Breast epithelium (tissue), 4 donors: ENCODE results near the gene FARP1. TPM values are rescaled to one million over a fixed set of nuclear protein-coding genes. Genes with fewer than 3 reads are reported as not detected.

Source experiments
- DNase-seq, 2 donors: peaks; one replicate each; pipeline ENCODE4 v3.0.0-alpha.2; 2019; ENCODE audit warnings: low spot score in 2 of 2
- H3K27ac ChIP-seq, 2 donors: fragments of 200-600 bp; sonication (generic) in 1 of 2; one replicate each; pipeline ENCODE4 v1.5.1; 2016 to 2019; ENCODE audit warnings: mild to moderate bottlenecking in 1 of 2
- H3K27me3 ChIP-seq, 2 donors: fragments of 200-600 bp; sonication (generic) in 1 of 2; one replicate each; pipeline versions ENCODE4 v1.5.1 to v1.6.0; 2017 to 2019; ENCODE audit warnings: control low read depth in 1 of 2, mild to moderate bottlenecking in 1 of 2
- H3K36me3 ChIP-seq: fragments of 200-600 bp; one replicate; pipeline ENCODE4 v1.5.1; 2019
- H3K4me1 ChIP-seq, 2 donors: fragments of 200-600 bp; sonication (generic); one replicate each; pipeline ENCODE4 v1.5.1; 2016 to 2019; ENCODE audit warnings: control low read depth in 1 of 2
- H3K4me3 ChIP-seq, 3 donors: fragments of 200-600 bp; sonication (generic); 1 replicate in 2 of 3; 2 replicates in 1 of 3; pipeline ENCODE4 v1.5.1; 2016 to 2019; ENCODE audit warnings: mild to moderate bottlenecking in 3 of 3, moderate library complexity in 2 of 3
- H3K9me3 ChIP-seq, 2 donors: fragments of 200-600 bp; sonication (generic) in 1 of 2; one replicate each; pipeline ENCODE4 v1.5.1; 2016 to 2019; ENCODE audit warnings: control low read depth in 1 of 2
- CTCF ChIP-seq, 3 donors: fragments of 450-650 bp; IDR thresholded peaks; one replicate each; pipeline ENCODE4 v1.5.1; 2016 to 2017; ENCODE audit warnings: antibody characterized with exemption in 3 of 3, mild to moderate bottlenecking in 3 of 3, moderate library complexity in 3 of 3
- POLR2A ChIP-seq: fragments of 450-650 bp; IDR thresholded peaks from one replicate; pipeline ENCODE4 v1.6.1; 2016; ENCODE audit warnings: antibody characterized with exemption, mild to moderate bottlenecking, moderate library complexity
- POLR2AphosphoS5 ChIP-seq, 3 donors: sonication (generic); formaldehyde crosslinking; IDR thresholded peaks; one replicate each; pipeline ENCODE4 v1.6.1; 2017; ENCODE audit warnings: antibody characterized with exemption in 3 of 3
- intact Hi-C: fragments of 100-400 bp; cut with DNase I; formaldehyde crosslinking; loops from one replicate; pipeline ENCODE4 v1.15.1; 2023; ENCODE audit warnings: low total_unique reads
- total RNA-seq, 3 donors: library from RNA; depleted of rRNA; stranded (reverse); fragments of >200 nt; gene quantifications; one replicate each; pipeline ENCODE4 v1.1.0, GENCODE V29; 2016

FARP1 gene
- total RNA-seq, 3 donors from 2014 or later = 29.8 to 97.3 (median 80.1) TPM

- H3K4me1 ChIP-seq = no peaks in the 10 kb centered on the region
- intact Hi-C loops = no loop called here
- no peaks in the 10 kb centered on the region for H3K36me3 ChIP-seq
- no peak for TF ChIP-seq CTCF (IDR thresholded peaks at IDR 0.05)
- TF ChIP-seq POLR2A = no peak
- no peak for TF ChIP-seq POLR2AphosphoS5 (IDR thresholded peaks at IDR 0.05)
- DNase-seq = no peak
- no peak overlapping the region for H3K27ac ChIP-seq
- no peaks in the 10 kb centered on the region for H3K27me3 ChIP-seq
- no peak overlapping the region for H3K4me3 ChIP-seq
- H3K9me3 ChIP-seq = no peaks in the 10 kb centered on the region
These were observed 201.5 kb downstream of the FARP1 start for GRCh38 chr13:98344392-98344791.

- H3K9me3 ChIP-seq = no peaks in the 10 kb centered on the region
- H3K36me3 ChIP-seq = no peaks in the 10 kb centered on the region
- no peaks in the 10 kb centered on the region for H3K4me1 ChIP-seq
- no peaks in the 10 kb centered on the region for H3K27me3 ChIP-seq
- DNase-seq = no peak
- TF ChIP-seq POLR2A (no peak), CTCF (IDR thresholded peaks at IDR 0.05) (no peak), POLR2AphosphoS5 (IDR thresholded peaks at IDR 0.05) (no peak)
- intact Hi-C loops = no loop called here
- H3K27ac ChIP-seq = no peak overlapping the region
- H3K4me3 ChIP-seq = no peak overlapping the region
These were observed 202.4 kb downstream of the FARP1 start for GRCh38 chr13:98345107-98345935.

- Histone ChIP-seq H3K27ac (no peak overlapping the region), H3K36me3 (no peaks in the 10 kb centered on the region), H3K4me3 (no peak overlapping the region), H3K4me1 (no peaks in the 10 kb centered on the region), H3K27me3 (no peaks in the 10 kb centered on the region), H3K9me3 (no peaks in the 10 kb centered on the region)
- no peak for DNase-seq
- TF ChIP-seq POLR2AphosphoS5 (IDR thresholded peaks at IDR 0.05) (no peak), CTCF (IDR thresholded peaks at IDR 0.05) (no peak), POLR2A (no peak)
- intact Hi-C loops = no loop called here
These were observed 204.2 kb downstream of the FARP1 start for GRCh38 chr13:98346904-98347636.

- H3K36me3 ChIP-seq = no peaks in the 10 kb centered on the region
- TF ChIP-seq POLR2A = no peak
- no peak for TF ChIP-seq CTCF (IDR thresholded peaks at IDR 0.05)
- TF ChIP-seq POLR2AphosphoS5 (IDR thresholded peaks at IDR 0.05) = no peak
- H3K4me3 ChIP-seq = no peak overlapping the region
- DNase-seq = no peak
- no peaks in the 10 kb centered on the region for H3K27me3 ChIP-seq
- no peak overlapping the region for H3K27ac ChIP-seq
- no peaks in the 10 kb centered on the region for H3K4me1 ChIP-seq
- H3K9me3 ChIP-seq = no peaks in the 10 kb centered on the region
- intact Hi-C loops = no loop called here
These were observed 204.9 kb downstream of the FARP1 start for GRCh38 chr13:98347756-98348155.
